AG04450 (cell line): ENCODE measurements around the gene TMEM156. TPM values are rescaled to one million over a fixed set of nuclear protein-coding genes. Genes with fewer than 3 reads are reported as not detected.

Experiments
- CTCF ChIA-PET: fragments of 300-600, 350-600 bp; formaldehyde crosslinking; extraction: SDS; loops from one replicate; lab custom pipeline; 2022; ENCODE audit warnings: antibody characterized with exemption, inconsistent platforms; lab: Charles Lee
- POLR2A ChIA-PET: fragments of 350-600 bp; formaldehyde crosslinking; extraction: SDS; loops from one replicate; lab custom pipeline; 2021; ENCODE audit warnings: antibody characterized with exemption, inconsistent platforms; lab: Yijun Ruan, JAX
- DNase-seq: peaks from one replicate; pipeline ENCODE4 v3.0.0-alpha.2; 2011; ENCODE audit warnings: low read depth, low spot score
- H3K27ac ChIP-seq: one replicate; pipeline ENCODE4 v1.5.1; 2012; ENCODE audit warnings: low read depth, low read length, control low read depth
- H3K27me3 ChIP-seq: one replicate; pipeline ENCODE4 v1.6.0; 2012; ENCODE audit warnings: low read length; ENCODE audit not compliant: control insufficient read depth, insufficient read depth
- H3K4me3 ChIP-seq: 2 replicates; pipeline ENCODE4 v1.5.1; 2011; ENCODE audit warnings: mild to moderate bottlenecking, low read depth, low read length, control low read depth
- H3K9me3 ChIP-seq: 2 replicates; pipeline ENCODE4 v1.5.1; 2012; ENCODE audit warnings: low read length; ENCODE audit not compliant: control insufficient read depth, insufficient read depth
- CTCF ChIP-seq: IDR thresholded peaks from 2 replicates; pipeline ENCODE4 v1.5.1; 2011; ENCODE audit warnings: low read depth, low read length, control low read depth, inconsistent platforms
- polyA plus RNA-seq: library from polyadenylated mRNA; depleted of rRNA; stranded (reverse); fragments of >200 nt; gene quantifications from 2 replicates; pipeline ENCODE4 v1.2.3, GENCODE V29; 2011

TMEM156 gene
- polyA plus RNA-seq, 1 experiment = 2.3 TPM

- DNase-seq = no peak
- no peak overlapping the region for H3K4me3 ChIP-seq
- no peak overlapping the region for H3K27ac ChIP-seq
- no peak for TF ChIP-seq CTCF
- no peaks in the 10 kb centered on the region for H3K27me3 ChIP-seq
- ChIA-PET CTCF (interaction anchor here (0.7 kb wide), 2 partner anchors 142 to 210 kb away, joined by 3 to 4 read pairs; no protein-coding TSS in a partner anchor), POLR2A (no interaction called here)
- no peaks in the 10 kb centered on the region for H3K9me3 ChIP-seq
Measured at GRCh38 chr4:38924353-38924752, 107.9 kb downstream of the TMEM156 start.

- Histone ChIP-seq H3K4me3 (no peak overlapping the region), H3K27me3 (no peaks in the 10 kb centered on the region), H3K27ac (no peak overlapping the region), H3K9me3 (no peaks in the 10 kb centered on the region)
- ChIA-PET CTCF (interaction anchor here (0.7 kb wide), 2 partner anchors 143 to 211 kb away, joined by 3 to 4 read pairs; no protein-coding TSS in a partner anchor), POLR2A (no interaction called here)
- DNase-seq = no peak
- TF ChIP-seq CTCF = no peak
Measured at GRCh38 chr4:38923746-38924145, 108.5 kb downstream of the TMEM156 start.

- TF ChIP-seq CTCF = no peak
- ChIA-PET CTCF (no interaction called here), POLR2A (no interaction called here)
- Histone ChIP-seq H3K27ac (no peak overlapping the region), H3K27me3 (no peaks in the 10 kb centered on the region), H3K4me3 (no peak overlapping the region), H3K9me3 (no peaks in the 10 kb centered on the region)
- DNase-seq = no peak
Measured at GRCh38 chr4:38921151-38921550, 111.1 kb downstream of the TMEM156 start.

GRCh38 chr4:38920677-38921076 is 111.5 kb downstream of the TMEM156 start:
- no peaks in the 10 kb centered on the region for H3K27me3 ChIP-seq
- H3K9me3 ChIP-seq = no peaks in the 10 kb centered on the region
- TF ChIP-seq CTCF = no peak
- H3K27ac ChIP-seq = no peak overlapping the region
- POLR2A ChIA-PET = no interaction called here
- no peak for DNase-seq
- CTCF ChIA-PET = no interaction called here
- no peak overlapping the region for H3K4me3 ChIP-seq

GRCh38 chr4:38920186-38920585 is 112.0 kb downstream of the TMEM156 start:
- Histone ChIP-seq H3K27ac (no peak overlapping the region), H3K4me3 (no peak overlapping the region), H3K27me3 (no peaks in the 10 kb centered on the region), H3K9me3 (no peaks in the 10 kb centered on the region)
- TF ChIP-seq CTCF = no peak
- CTCF ChIA-PET = no interaction called here
- DNase-seq = no peak
- POLR2A ChIA-PET = no interaction called here
